PC-3 (cell line): ENCODE measurements around the gene CLDN18. TPM values are rescaled to one million over a fixed set of nuclear protein-coding genes. Genes with fewer than 3 reads are reported as not detected.

Source experiments
- ATAC-seq: fragments of 200-7000 bp; cut with Tn5 transposase; 2 replicates; pipeline ENCODE4 v1.9.1; 2020; ENCODE audit warnings: mild to moderate bottlenecking, moderate library complexity
- BruUV-seq: library from RNA; stranded (reverse); fragments of 400-500 nt; replicated peaks from 2 replicates; lab custom pipeline; 2021; lab: Mats Ljungman, UMichigan
- CTCF ChIA-PET: fragments of 300-600 bp; sonication (Branson Sonifier 250); formaldehyde crosslinking; loops from one replicate; lab custom pipeline; 2022; ENCODE audit warnings: antibody characterized with exemption; lab: Charles Lee
- POLR2A ChIA-PET: fragments of 300-600 bp; sonication (Branson Sonifier 250); formaldehyde crosslinking; loops from one replicate; lab custom pipeline; 2022; ENCODE audit warnings: antibody characterized with exemption; ENCODE audit not compliant: unreplicated experiment; lab: Charles Lee
- DNase-seq: peaks from one replicate; pipeline ENCODE4 v3.0.0-alpha.2; 2015
- H2AFZ ChIP-seq: fragments of 300-600 bp; sonication (generic); 2 replicates; pipeline ENCODE4 v1.6.0; 2016; ENCODE audit warnings: antibody characterized with exemption, low read length
- H3F3A ChIP-seq: fragments of 300-600 bp; sonication (generic); one replicate; pipeline ENCODE4 v1.6.0; 2017; ENCODE audit warnings: antibody characterized with exemption, low read length, control low read depth, mild to moderate bottlenecking; ENCODE audit not compliant: unreplicated experiment
- H3K27ac ChIP-seq: fragments of 300-600 bp; sonication (generic); 2 replicates; pipeline ENCODE4 v1.5.1; 2016; ENCODE audit warnings: mild to moderate bottlenecking, low read length
- H3K27me3 ChIP-seq: fragments of 300-600 bp; sonication (generic); 2 replicates; pipeline ENCODE4 v1.6.1; 2016; ENCODE audit warnings: low read length, mixed read lengths
- H3K36me3 ChIP-seq: fragments of 300-600 bp; sonication (generic); 2 replicates; pipeline ENCODE4 v1.6.1; 2016; ENCODE audit warnings: low read depth, mixed run types, low read length, mixed read lengths
- H3K4me1 ChIP-seq: fragments of 300-600 bp; sonication (generic); 2 replicates; pipeline ENCODE4 v1.5.1; 2016; ENCODE audit warnings: low read length; ENCODE audit not compliant: insufficient read depth
- H3K4me2 ChIP-seq: fragments of 300-600 bp; sonication (generic); 2 replicates; pipeline ENCODE4 v1.6.0; 2016; ENCODE audit warnings: low read length
- H3K4me3 ChIP-seq: fragments of 300-600 bp; sonication (generic); 2 replicates; pipeline ENCODE4 v1.5.1; 2016; ENCODE audit warnings: mild to moderate bottlenecking, low read length, mixed read lengths
- H3K79me2 ChIP-seq: fragments of 300-600 bp; sonication (generic); 2 replicates; pipeline ENCODE4 v1.6.1; 2017; ENCODE audit warnings: low read length, mixed read lengths
- H3K9ac ChIP-seq: fragments of 300-600 bp; sonication (generic); 2 replicates; pipeline ENCODE4 v1.6.0; 2016; ENCODE audit warnings: mild to moderate bottlenecking, low read length
- H3K9me2 ChIP-seq: fragments of 300-600 bp; sonication (generic); replicated peaks from 2 replicates; pipeline ENCODE4 v1.6.1; 2016; ENCODE audit warnings: mixed run types, low read length, mixed read lengths
- H3K9me3 ChIP-seq: fragments of 300-600 bp; sonication (generic); 2 replicates; pipeline ENCODE4 v1.6.1; 2016; ENCODE audit warnings: low read length, mixed read lengths
- H4K20me1 ChIP-seq: fragments of 300-600 bp; sonication (generic); 2 replicates; pipeline ENCODE4 v1.6.1; 2016; ENCODE audit warnings: low read length, mixed read lengths
- EZH2 ChIP-seq: fragments of 300-600 bp; sonication (generic); IDR thresholded peaks from one replicate; pipeline ENCODE4 v1.6.1; 2017; ENCODE audit warnings: antibody characterized with exemption, mild to moderate bottlenecking, low read length; ENCODE audit not compliant: unreplicated experiment
- EZH2phosphoT487 ChIP-seq: fragments of 300-600 bp; sonication (generic); IDR thresholded peaks from 2 replicates; pipeline ENCODE4 v1.6.1; 2018; ENCODE audit warnings: mild to moderate bottlenecking, antibody characterized with exemption, low read length, borderline replicate concordance
- intact Hi-C: fragments of 100-400 bp; cut with micrococcal nuclease; formaldehyde crosslinking; loops from 2 replicates; pipeline ENCODE4 v1.9.0; 2023
- total RNA-seq: library from RNA; depleted of rRNA; stranded (reverse); fragments of >200 nt; gene quantifications from 2 replicates; pipeline ENCODE4 v1.2.3, GENCODE V29; 2014; rRNA removed
- TF ChIP-seq, protein P1 (sequence below): fragments of 300-600 bp; sonication (generic); conservative IDR thresholded peaks from 2 replicates; pipeline ENCODE4 v1.5.1; 2017; ENCODE audit warnings: antibody characterized with exemption, low read depth, mild to moderate bottlenecking, low read length

Gene CLDN18
- total RNA-seq, 1 experiment from 2014 or later = not detected

DNA sequence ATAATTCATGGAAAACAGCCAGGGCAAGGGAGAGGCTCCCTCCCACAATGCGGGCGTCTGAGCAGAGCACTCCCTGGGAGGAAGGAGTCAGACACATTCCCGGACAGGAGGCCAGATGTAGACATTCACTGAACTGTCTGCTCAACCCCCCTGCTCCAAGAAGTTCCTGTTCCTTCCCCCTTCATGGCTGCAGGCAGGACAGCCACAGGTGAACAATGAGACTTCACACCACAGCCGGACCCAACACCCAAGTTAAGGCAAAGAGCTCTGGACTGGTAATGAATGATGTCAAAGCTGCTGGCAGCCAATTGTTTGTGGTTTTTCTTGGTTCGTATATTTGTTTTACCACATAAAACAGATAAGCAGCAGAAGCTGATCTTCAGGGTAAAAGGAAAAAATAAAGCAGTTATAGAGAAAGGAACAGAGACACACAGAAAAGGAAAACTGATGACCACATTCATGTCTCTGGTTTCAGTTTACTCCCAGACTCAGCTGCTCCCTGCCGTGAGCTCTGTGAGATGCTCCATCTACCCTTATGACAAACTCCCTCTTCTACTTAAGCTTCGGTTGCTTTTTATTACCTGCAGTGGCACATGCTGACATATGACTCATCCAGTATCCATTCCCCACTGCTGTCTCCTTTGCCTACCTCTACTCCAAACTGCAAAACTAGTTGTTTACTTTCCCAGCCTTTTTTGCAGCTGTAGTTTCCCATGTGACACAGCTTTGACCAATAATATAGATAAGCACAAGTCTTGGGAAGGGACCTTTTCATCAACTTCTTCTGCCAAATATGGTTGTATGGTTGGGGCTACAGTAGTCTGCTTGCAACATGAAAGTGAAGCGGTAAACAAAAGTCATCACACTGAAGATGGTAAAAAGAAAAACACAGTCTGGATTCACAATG lies 72.4 kb downstream of the CLDN18 start:
- Histone ChIP-seq H3K4me1 (peaks cover 59% of the 10 kb centered on the region), H3K4me2 (peak overlapping the region; percentile 84), H3K79me2 (no peaks in the 10 kb centered on the region), H3K4me3 (peak overlapping the region; percentile 52), H3K27ac (peak overlapping the region; percentile 100), H3K27me3 (no peaks in the 10 kb centered on the region), H3F3A (peaks cover 5% of the 10 kb centered on the region), H3K9ac (peak overlapping the region; percentile 87), H3K9me2 (no peaks in the 10 kb centered on the region), H2AFZ (peak overlapping the region; percentile 9; the same call in 1 of the 2 replicates), H3K9me3 (no peaks in the 10 kb centered on the region), H4K20me1 (no peaks in the 10 kb centered on the region), H3K36me3 (no peaks in the 10 kb centered on the region)
- BruUV-seq = no TSS peak
- POLR2A ChIA-PET = interaction anchor here (0.6 kb wide), 2 partner anchors 187 to 1124 kb away, joined by 4 to 5 read pairs; no protein-coding TSS in a partner anchor
- DNase-seq (peak; percentile 86), ATAC-seq (peak; percentile 75)
- intact Hi-C loops = no loop called here
- CTCF ChIA-PET = interaction anchor here (0.9 kb wide), 1 partner anchor 37 kb away, joined by 3 read pairs; no protein-coding TSS in a partner anchor
- TF ChIP-seq, protein P1, sequence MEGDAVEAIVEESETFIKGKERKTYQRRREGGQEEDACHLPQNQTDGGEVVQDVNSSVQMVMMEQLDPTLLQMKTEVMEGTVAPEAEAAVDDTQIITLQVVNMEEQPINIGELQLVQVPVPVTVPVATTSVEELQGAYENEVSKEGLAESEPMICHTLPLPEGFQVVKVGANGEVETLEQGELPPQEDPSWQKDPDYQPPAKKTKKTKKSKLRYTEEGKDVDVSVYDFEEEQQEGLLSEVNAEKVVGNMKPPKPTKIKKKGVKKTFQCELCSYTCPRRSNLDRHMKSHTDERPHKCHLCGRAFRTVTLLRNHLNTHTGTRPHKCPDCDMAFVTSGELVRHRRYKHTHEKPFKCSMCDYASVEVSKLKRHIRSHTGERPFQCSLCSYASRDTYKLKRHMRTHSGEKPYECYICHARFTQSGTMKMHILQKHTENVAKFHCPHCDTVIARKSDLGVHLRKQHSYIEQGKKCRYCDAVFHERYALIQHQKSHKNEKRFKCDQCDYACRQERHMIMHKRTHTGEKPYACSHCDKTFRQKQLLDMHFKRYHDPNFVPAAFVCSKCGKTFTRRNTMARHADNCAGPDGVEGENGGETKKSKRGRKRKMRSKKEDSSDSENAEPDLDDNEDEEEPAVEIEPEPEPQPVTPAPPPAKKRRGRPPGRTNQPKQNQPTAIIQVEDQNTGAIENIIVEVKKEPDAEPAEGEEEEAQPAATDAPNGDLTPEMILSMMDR = no peak
- TF ChIP-seq EZH2phosphoT487 (no peak), EZH2 (no peak)

DNA sequence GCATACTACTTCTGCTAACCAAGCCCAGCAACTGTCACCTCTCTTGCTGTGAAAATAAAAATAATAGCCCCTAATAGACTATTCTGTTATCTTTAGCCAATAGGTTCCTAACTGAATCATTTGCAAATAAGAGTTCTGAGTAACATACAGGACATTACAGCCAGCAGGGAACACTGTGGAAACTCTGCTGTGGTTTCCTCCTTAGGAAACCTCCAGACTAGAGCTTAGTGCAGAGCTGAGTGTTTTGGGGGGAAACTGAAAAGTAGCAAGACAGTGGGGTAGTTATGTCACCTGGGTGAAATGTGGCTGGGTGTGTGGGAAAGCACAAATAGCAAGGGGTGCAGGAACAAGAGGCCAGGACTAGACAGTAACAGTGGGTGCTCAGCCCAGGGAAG lies 73.0 kb downstream of the CLDN18 start:
- Histone ChIP-seq H3K4me2 (peak overlapping the region; percentile 32), H2AFZ (no peak overlapping the region), H3K27me3 (no peaks in the 10 kb centered on the region), H3K36me3 (no peaks in the 10 kb centered on the region), H3F3A (peaks cover 5% of the 10 kb centered on the region), H3K27ac (peak overlapping the region; percentile 100), H3K9me2 (no peaks in the 10 kb centered on the region), H3K79me2 (no peaks in the 10 kb centered on the region), H3K4me3 (no peak overlapping the region), H3K4me1 (peaks cover 52% of the 10 kb centered on the region), H3K9ac (peak overlapping the region; percentile 63), H4K20me1 (no peaks in the 10 kb centered on the region), H3K9me3 (no peaks in the 10 kb centered on the region)
- peak; percentile 10 for DNase-seq
- ATAC-seq = no peak
- CTCF ChIA-PET = interaction anchor here (0.9 kb wide), 1 partner anchor 37 kb away, joined by 3 read pairs; no protein-coding TSS in a partner anchor
- TF ChIP-seq, protein P1 = no peak
- TF ChIP-seq EZH2phosphoT487 (no peak), EZH2 (no peak)
- no TSS peak for BruUV-seq
- intact Hi-C loops = no loop called here
- POLR2A ChIA-PET = no interaction called here

Other genes starting within 250 kb of the CLDN18 start
- gene SOX14, start 245.8 kb upstream of the CLDN18 start, total RNA-seq = not detected in 2 replicates
- 3.8 and 4.9 TPM in 2 replicates for gene DZIP1L, start 105.4 kb downstream of the CLDN18 start, total RNA-seq
- gene A4GNT, start 122.2 kb downstream of the CLDN18 start, total RNA-seq = not detected in 2 replicates
- gene DBR1, start 164.8 kb downstream of the CLDN18 start, total RNA-seq = 10.0 and 14.0 TPM in 2 replicates
- 15.0 and 21.1 TPM in 2 replicates for gene ARMC8, start 177.1 kb downstream of the CLDN18 start, total RNA-seq